Measurements from ENCODE around the gene IMMP2L.

Gene IMMP2L

DNA sequence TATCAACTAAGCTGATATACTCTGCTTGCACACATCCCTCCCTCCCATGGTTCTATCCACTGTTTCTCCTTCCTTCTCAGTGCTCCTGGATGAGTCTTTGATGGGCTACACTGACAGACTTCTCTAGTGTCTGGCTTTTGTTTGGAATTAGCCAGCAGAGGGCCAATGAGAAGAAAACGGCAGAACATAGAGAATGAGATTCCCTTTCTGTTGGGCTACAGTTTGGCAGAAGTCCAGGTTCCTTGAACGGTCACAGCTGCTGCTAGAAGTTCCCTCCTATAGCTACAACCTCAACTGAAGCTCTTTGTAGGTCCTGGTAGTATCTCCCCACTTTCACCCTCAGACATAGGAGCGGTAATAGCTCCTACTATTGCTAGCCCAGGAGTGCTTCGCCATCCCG, 722.4 kb downstream of the IMMP2L start:
- DNase-seq: peak; percentile 66

DNA sequence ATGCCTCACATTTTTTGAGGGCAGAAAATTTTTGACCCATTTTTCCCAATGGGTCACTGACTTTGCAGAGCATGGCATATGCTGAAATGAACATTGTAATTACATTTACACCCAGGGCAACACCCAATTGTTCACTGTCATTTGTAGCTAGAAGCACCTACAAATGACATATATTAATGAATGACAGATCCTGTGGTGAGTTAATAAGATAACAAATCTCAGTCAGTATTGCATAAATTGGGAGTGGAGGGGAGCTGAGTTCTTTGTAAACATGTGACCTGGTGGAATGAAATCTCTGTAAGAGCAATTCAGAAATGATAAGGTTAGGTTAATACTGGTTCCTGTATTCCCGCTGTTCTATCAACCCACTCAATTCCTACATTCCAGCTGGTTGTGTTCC, 726.4 kb downstream of the IMMP2L start:
- no peak for DNase-seq

DNA sequence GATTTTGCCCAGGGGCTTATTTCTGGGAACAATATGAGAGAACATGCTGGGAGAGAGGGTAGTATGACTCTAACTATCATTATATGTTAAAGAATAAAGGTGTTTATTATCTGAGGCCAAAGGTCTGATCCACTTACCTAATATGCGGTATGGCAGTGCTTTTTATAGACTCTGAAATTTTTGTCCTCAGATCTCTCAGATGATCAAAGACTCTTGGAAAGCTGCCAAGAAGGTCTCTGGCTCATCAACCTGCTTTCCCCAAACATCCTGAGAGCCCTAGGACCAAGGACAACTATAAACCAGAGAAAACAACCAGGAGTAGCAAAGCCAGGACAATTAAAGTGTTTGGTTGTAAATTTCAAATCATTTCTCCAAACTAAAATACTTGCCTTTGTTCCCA, 727.1 kb downstream of the IMMP2L start:
- no peak for DNase-seq

DNA sequence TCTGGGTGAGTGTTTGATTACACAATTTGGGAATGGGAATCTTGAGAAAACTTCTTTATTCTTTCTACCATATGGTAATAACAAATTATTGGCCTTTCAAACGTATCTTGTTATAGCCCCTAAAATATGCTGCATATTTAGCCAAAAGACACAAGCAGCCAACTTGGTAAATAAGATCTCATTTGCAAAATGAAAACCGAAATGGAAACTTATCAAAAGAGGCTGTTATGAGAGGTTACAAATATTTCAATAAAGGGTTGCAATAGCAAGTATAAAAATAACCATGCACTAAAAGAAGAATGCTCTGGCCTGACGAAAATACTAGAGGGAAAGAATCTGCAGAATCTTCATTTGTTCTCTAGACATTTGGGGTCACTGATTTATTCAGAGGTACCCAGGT, 730.9 kb downstream of the IMMP2L start:
- DNase-seq: no peak

DNA sequence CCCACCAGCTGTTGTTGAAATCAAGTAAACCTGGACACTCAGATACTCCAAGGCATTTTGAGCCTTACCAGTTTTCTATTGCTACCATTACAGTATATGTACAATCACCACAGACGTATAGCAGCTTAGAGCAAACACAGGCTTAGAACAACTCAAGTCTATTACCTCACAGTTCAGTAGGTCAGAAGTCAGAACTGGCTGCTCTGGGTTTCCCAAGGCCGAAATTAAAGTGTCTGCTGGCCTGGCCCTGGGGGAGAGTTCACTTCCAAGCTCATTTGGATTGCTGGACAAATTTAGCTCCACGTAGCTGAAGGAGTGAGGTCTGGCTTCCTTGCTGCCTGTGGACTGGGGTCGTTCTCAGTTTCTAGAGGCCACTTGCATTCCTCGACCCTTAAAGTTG, 731.5 kb downstream of the IMMP2L start:
- DNase-seq: no peak

DNA sequence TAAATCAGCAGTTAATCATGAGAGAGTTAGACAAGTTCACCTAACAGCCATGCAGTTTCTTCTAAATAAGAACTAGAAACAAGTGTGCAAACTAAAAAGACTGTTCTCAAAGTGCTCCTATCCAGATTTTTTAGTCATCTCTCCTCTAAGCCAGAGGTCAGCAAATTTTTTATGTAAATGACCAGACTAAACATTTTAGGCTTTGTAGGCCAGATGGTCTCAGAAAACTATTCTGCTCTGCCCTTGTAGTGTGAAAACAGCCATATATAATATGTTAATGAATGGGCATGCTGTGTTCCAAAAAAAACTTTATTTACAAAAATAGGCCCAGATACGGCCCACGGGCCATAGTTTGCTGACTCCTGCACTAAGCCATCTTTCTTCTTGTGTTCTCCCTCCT, 734.4 kb downstream of the IMMP2L start:
- no peak for DNase-seq

DNA sequence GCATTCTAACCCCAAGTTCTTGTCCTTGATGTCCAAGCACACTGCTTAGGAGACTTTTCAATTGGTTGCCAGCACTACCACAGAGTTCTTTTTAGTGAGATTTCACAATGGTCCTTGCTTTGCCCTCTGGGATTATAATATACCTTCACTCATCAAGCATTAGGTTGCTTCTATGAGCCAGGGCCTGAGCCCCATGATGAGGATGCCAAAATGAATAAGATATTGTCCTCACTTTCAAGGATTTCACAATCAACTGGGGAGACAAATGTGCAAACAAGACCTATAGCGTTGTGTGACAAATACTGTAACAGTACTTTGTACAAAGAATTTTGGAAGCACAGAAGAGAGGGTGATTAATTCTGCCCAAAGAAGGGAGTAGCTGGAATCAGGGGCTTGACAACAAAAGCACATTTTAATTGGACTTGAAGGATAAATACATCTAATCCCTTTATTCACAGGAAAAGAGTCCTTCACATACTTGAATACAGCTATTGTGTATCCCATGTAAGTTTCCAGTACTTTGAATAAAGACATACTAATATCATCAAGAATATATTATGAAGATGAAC, 734.9 kb downstream of the IMMP2L start:
- no peak for DNase-seq

DNA sequence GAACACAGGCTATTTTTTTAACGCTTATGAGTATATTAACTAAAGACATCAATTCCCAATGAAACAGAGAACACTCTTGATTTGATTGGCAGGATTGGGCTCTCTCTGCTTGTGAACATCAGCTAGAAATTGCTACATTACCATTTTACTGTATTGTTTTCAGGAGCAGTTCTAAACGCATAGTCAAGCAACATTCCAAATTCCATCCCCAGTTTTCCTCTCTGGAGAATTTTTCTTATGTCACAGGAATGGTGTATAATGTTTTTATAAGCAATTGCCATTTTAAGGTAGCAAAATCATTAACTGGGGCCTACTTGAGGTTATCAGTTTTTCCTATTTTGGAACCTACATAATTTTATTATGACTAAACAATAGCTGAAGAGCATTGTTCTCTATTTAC, 748.3 kb downstream of the IMMP2L start:
- DNase-seq: no peak

DNA sequence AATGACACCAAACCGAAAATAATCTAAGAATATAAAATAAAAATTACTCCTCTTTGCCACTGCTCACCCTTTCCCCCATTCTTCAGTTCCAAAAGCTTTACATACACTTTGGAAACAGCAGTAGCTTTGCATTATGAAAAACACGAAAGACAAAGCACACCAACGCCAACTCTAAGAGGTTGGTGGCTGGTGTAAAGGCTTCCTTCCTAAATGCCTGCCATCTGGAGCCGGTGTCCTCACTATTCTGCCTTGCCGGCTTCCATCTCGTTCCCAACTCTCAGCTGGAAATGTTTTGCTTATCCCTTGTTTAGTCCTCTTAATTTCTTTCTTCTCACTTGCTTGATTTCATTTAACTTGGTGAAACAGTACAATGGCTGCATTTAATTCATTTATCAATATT, 752.5 kb downstream of the IMMP2L start:
- no peak for DNase-seq

DNA sequence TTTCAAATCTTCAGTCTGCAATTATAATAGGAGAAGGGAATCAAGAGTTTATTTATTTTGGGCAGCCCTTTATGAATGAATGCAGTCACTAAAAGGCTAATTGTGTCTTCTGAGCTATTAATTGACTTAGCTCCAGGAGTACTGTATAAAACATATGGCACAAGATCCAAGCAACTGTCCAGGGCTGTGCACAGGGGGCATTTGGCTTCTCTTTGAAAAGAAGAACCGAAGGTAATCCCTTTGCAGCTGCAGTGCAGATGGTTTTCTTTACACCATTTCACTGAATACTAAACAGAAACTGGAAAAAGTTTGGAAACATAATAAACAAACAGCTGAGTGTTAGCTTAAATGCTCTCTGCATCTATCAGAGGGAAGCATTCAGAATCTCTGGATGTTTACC, 753.9 kb downstream of the IMMP2L start:
- DNase-seq: no peak

DNA sequence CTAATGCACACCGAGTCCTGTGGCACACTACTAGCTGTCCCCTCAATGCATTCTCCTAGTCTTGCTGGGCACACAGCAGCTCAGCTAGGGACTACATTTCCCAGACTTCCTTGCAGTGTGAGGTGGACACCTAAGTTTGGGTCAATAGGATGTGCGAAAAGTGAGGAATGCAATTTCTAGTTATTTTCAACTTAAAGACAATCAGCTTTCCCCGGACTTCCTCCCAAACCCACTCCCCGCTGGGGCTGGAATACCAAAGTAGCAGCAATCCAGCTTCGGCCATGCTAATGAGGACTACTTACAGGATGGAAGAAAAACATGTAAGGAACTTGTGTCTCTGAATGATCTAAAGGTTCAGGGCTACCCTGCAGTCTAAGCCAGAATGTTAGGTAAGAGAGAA, 757.8 kb downstream of the IMMP2L start:
- DNase-seq: no peak

DNA sequence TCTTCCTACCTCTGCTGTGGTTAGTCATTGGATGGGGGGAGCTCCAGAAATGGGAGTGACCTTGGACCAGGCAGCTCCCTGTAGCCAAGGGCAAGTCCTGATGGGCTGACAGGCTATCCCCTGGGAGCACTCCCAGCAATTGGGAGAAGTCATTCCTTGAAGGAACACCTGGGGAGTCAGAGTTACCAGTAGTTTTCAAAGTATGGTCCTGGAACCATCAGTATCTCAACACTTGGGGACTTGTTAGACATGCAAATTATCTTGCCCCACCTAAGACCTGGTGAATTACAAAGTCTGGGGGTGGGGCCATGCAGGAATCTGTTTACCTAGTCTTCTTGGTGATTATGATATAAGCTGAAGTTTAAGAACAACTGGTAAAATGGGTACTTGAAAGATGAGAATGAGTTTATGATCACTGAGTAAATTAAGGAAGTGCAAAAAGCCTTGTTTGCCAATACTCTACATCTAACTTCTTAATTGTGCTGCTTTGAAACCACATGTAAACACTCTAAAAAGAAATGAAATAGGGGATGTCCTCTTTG, 758.6 kb downstream of the IMMP2L start:
- no peak for DNase-seq

DNA sequence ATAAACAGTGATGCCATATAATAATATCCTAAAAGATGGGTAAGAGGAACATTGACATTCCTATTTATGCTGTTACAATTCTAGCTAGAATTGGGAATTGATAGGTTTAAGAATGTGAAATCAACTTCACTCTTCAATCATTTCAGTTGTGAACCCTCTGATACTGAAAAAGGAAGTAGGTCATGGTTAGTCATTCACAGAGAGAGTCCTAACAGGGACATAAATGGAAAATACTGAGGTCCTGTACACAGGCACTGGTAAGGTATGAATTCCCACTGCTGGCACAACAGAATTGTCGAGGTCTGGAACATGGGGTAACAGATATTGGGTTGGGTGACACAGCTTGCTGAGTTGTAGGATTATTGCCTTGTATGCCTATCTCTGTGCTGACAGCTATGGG, 760.8 kb downstream of the IMMP2L start:
- no peak for DNase-seq

DNA sequence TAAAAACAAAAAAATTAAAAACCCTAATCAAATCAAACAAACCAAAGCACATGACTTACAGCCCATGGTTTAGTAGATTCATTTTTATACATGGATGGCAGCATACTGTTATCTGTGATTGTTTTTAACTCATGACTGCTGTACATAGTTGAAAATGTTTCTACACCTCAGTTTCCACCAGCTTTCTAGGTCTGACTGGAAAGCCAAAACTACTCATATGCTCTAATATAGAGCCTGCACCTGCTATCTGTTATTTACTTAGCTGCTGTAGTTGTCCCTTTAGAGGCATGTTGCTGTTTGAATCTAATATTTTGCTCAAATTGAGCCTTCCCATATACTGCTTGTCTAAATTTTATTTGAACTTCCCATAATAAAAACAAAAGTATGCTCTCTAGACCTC, 761.3 kb downstream of the IMMP2L start:
- no peak for DNase-seq

DNA sequence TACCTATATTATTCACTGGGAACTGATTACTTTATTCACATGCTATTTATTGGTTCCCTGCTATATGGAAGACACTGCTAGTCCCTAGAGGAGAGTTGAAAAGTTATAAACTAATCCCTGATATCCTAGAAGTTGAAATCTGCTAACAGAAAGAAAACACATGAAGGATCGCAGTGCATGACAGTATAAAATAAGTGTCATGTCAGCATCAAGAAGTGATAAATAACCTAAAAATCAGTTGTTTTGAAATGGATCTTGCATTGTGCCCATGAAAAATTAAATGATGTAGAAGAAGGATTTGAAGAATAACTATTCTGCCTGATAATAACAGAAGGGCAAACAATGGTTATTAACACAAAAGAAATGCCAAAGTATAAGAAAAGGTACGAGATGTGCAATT, 764.6 kb downstream of the IMMP2L start:
- no peak for DNase-seq

DNA sequence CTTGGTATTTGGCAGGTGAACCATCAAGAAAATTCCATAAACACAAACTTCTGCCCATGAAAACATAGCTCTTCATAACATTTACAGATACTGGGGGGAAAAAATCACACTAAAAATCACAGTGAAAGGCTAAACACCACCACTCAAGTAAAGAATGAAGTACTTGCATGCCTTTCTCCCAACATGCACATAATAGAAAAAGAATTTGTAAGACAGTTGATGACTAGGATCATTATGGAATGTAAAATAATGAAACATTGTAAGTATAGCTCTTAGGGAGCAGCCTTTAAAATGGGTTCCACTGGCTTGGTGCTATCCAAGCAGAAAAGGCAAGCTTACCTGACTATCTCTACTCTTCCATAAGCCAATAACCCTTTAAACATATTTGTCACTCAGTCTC, 771.3 kb downstream of the IMMP2L start:
- peak; percentile 11 for DNase-seq

DNA sequence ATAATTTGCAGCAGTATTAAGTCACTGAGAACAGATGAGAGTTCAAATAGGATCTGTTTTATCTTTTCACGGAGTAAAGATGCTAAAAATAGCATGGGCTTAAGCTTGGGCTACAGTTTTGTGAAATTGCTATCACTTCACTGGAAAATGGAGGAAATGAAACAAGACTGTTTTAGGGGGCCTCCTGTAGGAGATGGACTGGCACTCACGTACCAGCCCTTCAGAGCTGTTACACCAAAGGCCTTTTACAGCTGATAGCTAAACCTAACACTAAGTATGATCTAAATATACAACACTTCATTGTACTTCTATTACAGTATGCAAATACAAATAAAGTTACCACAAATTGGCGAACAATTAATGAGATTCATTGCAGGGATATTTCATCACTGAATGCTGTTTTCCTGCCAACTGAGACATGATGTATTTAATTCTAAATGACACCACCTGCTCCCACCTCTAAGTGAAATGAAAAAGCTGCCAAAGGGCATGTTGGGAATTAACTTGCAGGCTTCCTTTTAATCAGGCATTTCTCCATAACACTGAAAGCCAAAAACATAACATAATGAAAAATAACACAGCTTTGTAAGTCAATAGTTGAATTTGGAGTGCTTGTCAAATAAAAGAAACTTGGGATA, 775.8 kb downstream of the IMMP2L start:
- DNase-seq: no peak

DNA sequence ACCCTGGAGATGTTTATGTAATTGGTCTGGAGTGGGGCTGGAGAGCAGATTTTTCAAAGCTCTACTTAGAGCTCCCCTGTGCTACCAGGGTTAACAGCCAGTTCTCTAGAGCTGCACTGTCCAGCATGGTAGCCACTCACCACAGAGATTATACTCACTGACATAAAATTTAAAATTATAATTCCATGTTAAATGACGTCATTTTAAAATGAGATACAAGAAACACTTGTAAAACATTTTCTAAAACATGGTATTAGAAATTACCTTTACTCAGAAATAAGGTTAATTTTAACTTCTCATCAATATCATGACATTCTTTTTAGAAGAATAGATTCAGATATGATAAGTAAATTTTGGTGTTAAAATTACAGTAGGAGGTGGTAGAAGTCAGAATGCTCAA, 777.5 kb downstream of the IMMP2L start:
- DNase-seq: no peak

DNA sequence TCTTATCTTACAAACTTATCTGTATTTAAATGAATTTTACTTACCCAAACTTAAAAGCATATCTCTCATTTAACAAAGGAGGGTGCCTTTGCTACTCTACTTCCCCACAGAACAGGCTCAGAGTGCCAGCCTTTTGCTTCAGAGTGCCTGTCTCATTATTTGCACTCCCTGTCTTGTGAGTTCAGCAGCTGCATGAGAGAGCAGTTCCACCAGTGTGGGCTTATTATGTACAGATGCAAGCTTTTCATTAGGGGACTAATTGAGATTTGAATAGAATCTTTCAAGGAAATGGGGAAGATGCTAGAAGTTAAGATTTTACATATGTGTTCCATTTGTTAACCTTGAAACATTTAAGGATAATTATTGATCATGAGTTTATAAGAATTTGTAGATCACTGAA, 781.6 kb downstream of the IMMP2L start:
- DNase-seq: no peak

DNA sequence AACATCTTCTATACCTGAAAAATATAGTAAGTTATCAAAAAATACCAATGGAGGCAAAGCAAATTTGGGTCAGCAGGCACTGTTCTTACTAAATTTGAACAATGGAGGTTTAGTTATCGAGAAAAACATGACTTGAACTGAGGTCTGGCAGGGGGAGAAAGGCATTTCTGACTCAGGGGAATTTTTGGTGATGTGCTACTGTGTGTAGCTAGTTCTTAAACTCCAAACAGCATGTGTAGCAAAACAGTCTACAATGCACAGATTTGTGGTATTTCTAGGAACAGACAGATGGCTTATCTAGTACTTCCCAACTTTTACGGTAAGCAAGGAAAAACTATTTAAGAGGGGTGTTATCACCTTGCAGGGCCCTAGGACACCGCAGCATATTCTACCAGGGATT, 783.0 kb downstream of the IMMP2L start:
- no peak for DNase-seq

DNA sequence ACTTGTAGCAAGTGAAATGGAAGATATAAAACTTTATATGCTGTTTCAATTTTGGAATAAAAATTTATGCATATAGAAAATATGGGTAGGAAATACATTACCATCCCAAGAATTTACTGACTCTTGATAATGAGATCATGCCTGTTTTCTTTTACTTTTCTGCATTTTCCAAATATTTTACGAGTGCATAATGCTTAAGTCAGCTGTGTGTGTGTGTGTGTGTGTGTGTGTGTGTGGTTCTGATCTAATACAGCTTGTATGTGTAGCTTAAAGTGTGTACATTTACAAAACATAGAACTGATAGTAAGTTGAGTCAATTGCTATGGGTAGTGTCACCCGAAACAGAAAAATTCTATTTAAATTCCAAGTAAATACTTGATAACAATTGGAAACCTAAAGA, 787.2 kb downstream of the IMMP2L start:
- DNase-seq: peak; percentile 52

DNA sequence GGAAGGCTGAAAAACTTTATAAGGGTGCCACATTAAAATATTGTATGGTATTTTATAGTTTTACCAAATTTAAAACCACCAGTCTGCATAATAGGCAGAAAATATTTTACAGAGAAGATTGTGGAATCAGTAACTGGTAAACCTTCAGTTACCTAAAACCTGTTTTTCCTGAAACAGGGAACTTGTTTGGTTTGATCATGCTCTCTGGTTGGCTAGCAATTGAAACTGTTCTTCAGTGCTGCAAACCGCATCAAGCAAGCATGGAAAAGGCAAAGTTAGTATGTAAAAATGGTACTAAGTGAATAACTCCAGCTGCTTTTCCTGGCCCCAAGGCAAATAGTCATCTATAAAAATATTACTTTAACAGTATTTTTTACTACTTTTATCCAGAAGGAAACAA, 788.2 kb downstream of the IMMP2L start:
- DNase-seq: no peak

DNA sequence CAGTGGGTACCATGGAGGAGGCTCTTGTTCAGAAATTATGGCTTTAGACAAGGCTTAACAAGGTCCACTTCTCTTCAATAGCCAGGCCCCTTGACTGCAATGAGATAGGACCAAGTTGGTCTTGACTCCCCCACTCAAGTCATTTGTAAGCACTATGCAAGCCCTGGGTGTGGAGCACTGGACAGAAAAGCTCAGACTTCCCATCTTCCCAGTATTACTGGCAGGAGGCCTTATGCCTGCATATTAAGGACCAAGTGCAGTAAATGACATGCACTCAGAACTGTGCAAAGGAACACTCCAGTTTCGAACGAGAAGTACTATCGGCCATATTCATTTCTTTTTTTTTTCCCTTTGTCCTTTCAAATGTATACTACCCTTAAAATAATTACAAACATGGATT, 789.7 kb downstream of the IMMP2L start:
- no peak for DNase-seq

DNA sequence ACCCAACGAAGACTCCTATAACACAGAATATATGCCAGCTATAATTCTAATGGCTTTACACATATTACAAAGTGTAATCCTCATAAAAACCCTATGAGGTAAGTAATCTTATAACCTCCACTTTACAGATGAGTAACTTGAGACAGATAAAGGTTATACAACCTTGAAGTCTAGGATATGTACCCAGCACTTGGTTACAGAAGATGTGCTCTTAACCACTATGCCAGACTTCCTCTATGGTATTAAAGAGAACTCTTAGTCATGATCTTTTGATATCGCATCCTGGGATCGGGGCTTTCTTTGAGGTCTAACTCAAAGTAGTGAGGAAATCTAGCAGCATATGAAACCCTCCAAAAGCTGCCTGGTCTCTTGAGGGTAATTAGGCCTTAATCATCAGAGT, 790.6 kb downstream of the IMMP2L start:
- DNase-seq: no peak

DNA sequence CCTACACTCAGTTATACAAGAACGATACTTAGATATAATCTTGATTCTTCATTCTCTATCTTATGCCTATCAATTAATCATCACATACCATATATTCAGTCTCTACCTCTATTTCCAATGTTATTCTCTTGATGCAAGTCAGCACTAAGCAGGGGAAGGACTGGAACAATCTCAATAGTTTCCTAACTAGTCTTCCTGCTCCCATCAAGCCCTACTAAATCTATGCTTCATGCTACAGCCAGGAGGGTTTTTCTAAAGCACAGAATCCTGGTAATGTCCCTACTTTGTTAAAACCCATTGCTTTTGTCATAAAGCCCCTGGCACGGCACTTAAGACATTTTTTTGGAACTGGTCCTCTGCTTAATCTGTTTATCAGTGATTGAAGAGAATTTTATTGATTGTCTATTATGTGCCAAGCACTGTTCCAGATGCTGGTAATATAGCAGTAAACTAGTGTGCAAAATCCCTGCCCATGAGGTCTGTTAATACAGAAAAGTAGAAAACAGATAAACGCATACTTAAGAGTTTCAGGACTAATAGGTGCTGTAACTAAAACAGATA, 794.7 kb downstream of the IMMP2L start:
- no peak for DNase-seq
